ENCODE measurements around the gene HTATIP2. TPM values are rescaled to one million over a fixed set of nuclear protein-coding genes. Genes with fewer than 3 reads are reported as not detected.
"Not testable (repeated sequence)": the region's sequence is repeated elsewhere in the genome, so short reads cannot be mapped to it uniquely, and the experiment has no call there.

Gene HTATIP2
- total RNA-seq, 3 donors from 2014 or later: 39.7 to 55.8 (median 41.4) TPM

DNA sequence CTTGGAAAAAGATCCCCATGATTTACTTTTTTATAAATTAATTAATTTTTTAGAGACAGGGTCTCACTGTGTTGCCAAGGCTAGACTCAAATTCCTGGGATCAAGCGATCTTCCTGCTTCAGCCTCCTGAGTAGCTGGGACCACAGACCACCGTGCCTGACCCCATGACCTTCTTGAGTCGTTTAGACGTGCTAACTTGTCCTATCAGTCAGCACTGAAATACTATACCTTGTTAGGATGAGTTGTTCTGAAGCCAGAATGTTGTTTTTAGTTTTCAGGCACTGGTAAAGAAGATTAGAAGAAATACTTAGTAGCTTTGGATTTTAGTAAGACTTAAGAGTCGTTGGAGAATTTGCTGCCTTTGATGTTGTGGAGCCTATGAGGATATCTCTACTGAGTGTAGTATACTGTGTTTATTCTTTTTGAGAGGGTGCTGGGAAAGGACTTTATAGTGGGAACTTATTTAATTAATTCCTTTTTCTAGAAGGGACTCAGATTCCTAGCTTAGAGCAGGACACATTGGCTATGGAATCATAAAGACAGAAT lies 8.6 kb downstream of the HTATIP2 start:
- TF ChIP-seq, protein P1, sequence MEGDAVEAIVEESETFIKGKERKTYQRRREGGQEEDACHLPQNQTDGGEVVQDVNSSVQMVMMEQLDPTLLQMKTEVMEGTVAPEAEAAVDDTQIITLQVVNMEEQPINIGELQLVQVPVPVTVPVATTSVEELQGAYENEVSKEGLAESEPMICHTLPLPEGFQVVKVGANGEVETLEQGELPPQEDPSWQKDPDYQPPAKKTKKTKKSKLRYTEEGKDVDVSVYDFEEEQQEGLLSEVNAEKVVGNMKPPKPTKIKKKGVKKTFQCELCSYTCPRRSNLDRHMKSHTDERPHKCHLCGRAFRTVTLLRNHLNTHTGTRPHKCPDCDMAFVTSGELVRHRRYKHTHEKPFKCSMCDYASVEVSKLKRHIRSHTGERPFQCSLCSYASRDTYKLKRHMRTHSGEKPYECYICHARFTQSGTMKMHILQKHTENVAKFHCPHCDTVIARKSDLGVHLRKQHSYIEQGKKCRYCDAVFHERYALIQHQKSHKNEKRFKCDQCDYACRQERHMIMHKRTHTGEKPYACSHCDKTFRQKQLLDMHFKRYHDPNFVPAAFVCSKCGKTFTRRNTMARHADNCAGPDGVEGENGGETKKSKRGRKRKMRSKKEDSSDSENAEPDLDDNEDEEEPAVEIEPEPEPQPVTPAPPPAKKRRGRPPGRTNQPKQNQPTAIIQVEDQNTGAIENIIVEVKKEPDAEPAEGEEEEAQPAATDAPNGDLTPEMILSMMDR (IDR thresholded peaks at IDR 0.05): no peak
- TF ChIP-seq POLR2AphosphoS5 (IDR thresholded peaks at IDR 0.05) (no peak), POLR2A (IDR thresholded peaks at IDR 0.05) (no peak)
- Histone ChIP-seq H3K9me3 (no peaks in the 10 kb centered on the region), H3K36me3 (no peaks in the 10 kb centered on the region), H3K4me1 (no peaks in the 10 kb centered on the region), H3K4me3 (no peak overlapping the region), H3K27me3 (no peaks in the 10 kb centered on the region), H3K27ac (no peak overlapping the region)
- no peak for DNase-seq (ENCODE audit: low spot score in 2 of 2)
- intact Hi-C loops (cut with DNase I; ENCODE audit: low total_unique reads): no loop called here

DNA sequence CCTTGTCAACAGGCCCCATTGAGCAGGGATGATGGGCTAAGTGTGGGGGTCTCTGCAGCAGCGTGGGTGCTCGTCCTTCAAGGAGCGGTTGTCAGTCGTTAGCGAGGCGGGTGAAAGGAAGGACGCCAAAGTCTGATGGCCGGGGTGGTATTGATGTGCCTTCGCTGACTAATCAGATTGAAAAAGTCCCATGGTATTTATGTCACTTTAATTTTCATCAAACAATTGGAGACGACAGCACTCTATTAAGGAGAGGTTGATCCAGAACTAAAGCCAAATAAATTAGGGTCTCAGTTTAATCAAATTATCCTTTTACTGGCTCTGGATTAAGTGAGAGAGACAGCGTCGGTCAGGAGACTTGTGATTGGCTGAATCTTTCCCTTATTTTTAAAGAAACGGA lies 9.6 kb downstream of the HTATIP2 start:
- H3K9me3 ChIP-seq: no peaks in the 10 kb centered on the region
- no peak overlapping the region for H3K4me3 ChIP-seq
- H3K36me3 ChIP-seq: no peaks in the 10 kb centered on the region
- no peaks in the 10 kb centered on the region for H3K4me1 ChIP-seq
- DNase-seq (ENCODE audit: low spot score in 2 of 2): no peak
- TF ChIP-seq POLR2A (IDR thresholded peaks at IDR 0.05) (no peak), POLR2AphosphoS5 (IDR thresholded peaks at IDR 0.05) (no peak)
- TF ChIP-seq, protein P1 (IDR thresholded peaks at IDR 0.05): no peak
- intact Hi-C loops (cut with DNase I; ENCODE audit: low total_unique reads): no loop called here
- H3K27ac ChIP-seq: no peak overlapping the region
- H3K27me3 ChIP-seq: no peaks in the 10 kb centered on the region

- no peaks in the 10 kb centered on the region for H3K36me3 ChIP-seq
- intact Hi-C loops (cut with DNase I; ENCODE audit: low total_unique reads): no loop called here
- H3K27me3 ChIP-seq: no peaks in the 10 kb centered on the region
- no peak overlapping the region for H3K4me3 ChIP-seq
- no peak overlapping the region for H3K27ac ChIP-seq
- no peaks in the 10 kb centered on the region for H3K9me3 ChIP-seq
- TF ChIP-seq POLR2A (IDR thresholded peaks at IDR 0.05) (no peak), POLR2AphosphoS5 (IDR thresholded peaks at IDR 0.05) (no peak)
- TF ChIP-seq, protein P1 (IDR thresholded peaks at IDR 0.05): no peak
- DNase-seq (ENCODE audit: low spot score in 2 of 2): no peak
- H3K4me1 ChIP-seq: no peaks in the 10 kb centered on the region
These were observed 10.2 kb downstream of the HTATIP2 start for GRCh38 chr11:20373568-20374209.

GRCh38 chr11:20374741-20375300 lies 11.3 kb downstream of the HTATIP2 start:
- intact Hi-C loops (cut with DNase I; ENCODE audit: low total_unique reads): no loop called here
- Histone ChIP-seq H3K4me1 (no peaks in the 10 kb centered on the region), H3K36me3 (no peaks in the 10 kb centered on the region), H3K27ac (no peak overlapping the region), H3K4me3 (no peak overlapping the region), H3K9me3 (no peaks in the 10 kb centered on the region), H3K27me3 (no peaks in the 10 kb centered on the region)
- DNase-seq (ENCODE audit: low spot score in 2 of 2): no peak
- no peak for TF ChIP-seq POLR2AphosphoS5 (IDR thresholded peaks at IDR 0.05)

DNA sequence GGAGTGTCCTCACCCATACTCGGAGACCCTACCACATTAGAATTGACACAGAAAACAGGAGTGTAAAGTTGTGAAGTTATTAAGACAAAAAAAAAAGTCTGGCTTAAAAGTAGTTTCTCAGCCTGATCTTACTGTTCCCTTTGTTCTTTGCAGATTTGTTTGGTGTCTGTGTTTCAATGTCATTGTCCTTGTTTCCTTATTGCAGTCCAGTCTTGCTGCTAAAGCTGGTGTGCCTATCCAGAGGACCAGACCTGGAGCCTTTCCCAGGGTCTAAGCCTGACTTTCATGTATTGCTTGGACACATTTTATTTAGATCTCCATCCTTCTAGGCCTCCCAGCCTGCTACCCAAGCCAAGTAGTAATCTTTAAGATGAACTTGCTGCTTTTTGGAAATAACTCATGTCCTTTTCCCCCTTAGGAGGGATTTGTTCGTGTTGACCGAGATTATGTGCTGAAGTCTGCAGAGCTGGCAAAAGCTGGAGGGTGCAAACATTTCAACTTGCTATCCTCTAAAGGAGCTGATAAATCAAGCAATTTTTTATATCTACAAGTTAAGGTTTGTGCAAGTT lies 12.7 kb downstream of the HTATIP2 start:
- TF ChIP-seq POLR2AphosphoS5 (IDR thresholded peaks at IDR 0.05) (no peak), POLR2A (IDR thresholded peaks at IDR 0.05) (no peak)
- TF ChIP-seq, protein P1 (IDR thresholded peaks at IDR 0.05): no peak
- intact Hi-C loops (cut with DNase I; ENCODE audit: low total_unique reads): no loop called here
- no peaks in the 10 kb centered on the region for H3K27me3 ChIP-seq
- no peak overlapping the region for H3K27ac ChIP-seq
- no peaks in the 10 kb centered on the region for H3K4me1 ChIP-seq
- no peak overlapping the region for H3K4me3 ChIP-seq
- H3K9me3 ChIP-seq: no peaks in the 10 kb centered on the region
- DNase-seq (ENCODE audit: low spot score in 2 of 2): no peak
- no peaks in the 10 kb centered on the region for H3K36me3 ChIP-seq

DNA sequence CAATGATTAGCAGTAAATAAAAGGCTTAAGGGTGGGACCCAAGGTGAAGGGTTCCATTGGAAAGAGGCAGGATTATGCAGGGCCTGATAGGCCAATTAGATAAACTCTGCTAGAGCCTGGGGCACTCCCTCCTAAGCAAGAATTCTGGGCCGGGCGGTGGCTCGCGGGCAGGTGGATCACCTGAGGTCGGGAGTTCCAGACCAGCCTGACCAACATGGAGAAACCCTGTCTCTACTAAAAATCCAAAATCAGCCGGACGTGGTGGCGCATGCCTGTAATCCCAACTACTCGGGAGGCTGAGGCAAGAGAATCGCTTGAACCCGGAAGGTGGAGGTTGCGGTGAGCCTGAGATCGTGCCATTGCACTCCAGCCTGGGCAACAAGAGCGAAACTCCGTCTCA lies 22.5 kb downstream of the HTATIP2 start:
- H3K9me3 ChIP-seq; H3K36me3 ChIP-seq; H3K27me3 ChIP-seq; intact Hi-C loops (cut with DNase I; ENCODE audit: low total_unique reads); H3K4me1 ChIP-seq; H3K4me3 ChIP-seq; DNase-seq (ENCODE audit: low spot score in 2 of 2); H3K27ac ChIP-seq: not testable (repeated sequence)
